ENCODE results near the gene AFAP1L2. TPM values are rescaled to one million over a fixed set of nuclear protein-coding genes. Genes with fewer than 3 reads are reported as not detected.

The AFAP1L2 gene
- total and polyA plus RNA-seq, 9 of the 15 experiments (the other 6 are each of a cell fraction or from before 2014, with no cell fraction given), result 0.07 TPM; not detected in 8

GRCh38 chr10:114262496-114262895, 141.8 kb downstream of the AFAP1L2 start:
- no peak overlapping the region for H2AFZ ChIP-seq (ENCODE audit: low read depth, low read length)
- FAIRE-seq (no peak), ATAC-seq (no peak), DNase-seq (ENCODE audit: extremely low read depth in 1 of 4, low spot score in 3 of 4) (no peak)
- whole genome bisulfite sequencing (ENCODE audit: insufficient coverage, low coverage, missing lambda C conversion rate), result 11% methylated on average over 4 of the region's 4 CpGs
- in situ Hi-C loops (cut with MboI), result no loop called here
- no peak overlapping the region for H3K4me2 ChIP-seq (ENCODE audit: insufficient read depth, low read length)
- H3K9me1 ChIP-seq (ENCODE audit: control insufficient read depth, insufficient read depth, low read length), result no peaks in the 10 kb centered on the region
- no peaks in the 10 kb centered on the region for H3K4me1 ChIP-seq (replicated peaks in 1 of 2; ENCODE audit: control insufficient read depth in 2 of 2, insufficient read depth in 2 of 2, low read length in 2 of 2)
- TF ChIP-seq HSF4 (CRISPR knock-in tag; IDR thresholded peaks at IDR 0.05; ENCODE audit: borderline replicate concordance) (no peak), IRF1 (CRISPR knock-in tag; IDR thresholded peaks at IDR 0.05; ENCODE audit: borderline replicate concordance) (no peak), ZNF764 (CRISPR knock-in tag; IDR thresholded peaks at IDR 0.05; ENCODE audit: low read depth) (no peak), FOXA1 (IDR thresholded peaks at IDR 0.05; ENCODE audit: borderline replicate concordance) (no peak), NFYB (IDR thresholded peaks at IDR 0.05; ENCODE audit: extremely low read depth, insufficient read length) (no peak), ZNF239 (CRISPR knock-in tag; IDR thresholded peaks at IDR 0.05) (no peak), CHD1 (IDR thresholded peaks at IDR 0.05; ENCODE audit: low read length) (no peak), DACH1 (IDR thresholded peaks at IDR 0.05; ENCODE audit: partially characterized antibody) (no peak), ZBTB26 (CRISPR knock-in tag; IDR thresholded peaks at IDR 0.05) (no peak), TCF7 (IDR thresholded peaks at IDR 0.05; ENCODE audit: borderline replicate concordance) (no peak), SMAD3 (CRISPR knock-in tag; conservative IDR thresholded peaks at IDR 0.05) (no peak), ZNF408 (CRISPR knock-in tag; IDR thresholded peaks at IDR 0.05; ENCODE audit: low read depth) (no peak), XRCC5 (IDR thresholded peaks at IDR 0.05; ENCODE audit: low read depth, low read length) (no peak), TBL1XR1 (IDR thresholded peaks at IDR 0.05; ENCODE audit: low read length in 2 of 2) (no peak), ZFP30 (CRISPR knock-in tag; IDR thresholded peaks at IDR 0.05; ENCODE audit: borderline replicate concordance) (no peak), FOXP1 (CRISPR knock-in tag; IDR thresholded peaks at IDR 0.05) (no peak), ZBED1 (IDR thresholded peaks at IDR 0.05) (no peak)
- no peaks in the 10 kb centered on the region for H3K36me3 ChIP-seq (ENCODE audit: control insufficient read depth, insufficient read depth, low read length)
- no peak overlapping the region for H3K4me3 ChIP-seq
- no peak overlapping the region for H3K9ac ChIP-seq (ENCODE audit: insufficient read depth in 1 of 2, low read depth in 2 of 2, low read length in 2 of 2)
- POLR2A ChIA-PET, result no interaction called here
- no peaks in the 10 kb centered on the region for H3K79me2 ChIP-seq (ENCODE audit: control insufficient read depth, insufficient read depth, low read length)
- no peaks in the 10 kb centered on the region for H3K27me3 ChIP-seq (ENCODE audit: control insufficient read depth in 2 of 2, insufficient read depth in 2 of 2, low read length in 2 of 2)
- no TSS peak for BruUV-seq (replicated peaks)
- no peaks in the 10 kb centered on the region for H4K20me1 ChIP-seq (replicated peaks; ENCODE audit: control insufficient read depth, insufficient read depth, low read length)
- intact Hi-C loops (cut with micrococcal nuclease), result no loop called here
- CTCF ChIA-PET (ENCODE audit: low intra/inter-chr PET ratio), result no interaction called here
- H3K9me3 ChIP-seq (replicated peaks; ENCODE audit: control insufficient read depth, insufficient read depth, low read depth, low read length), result no peaks in the 10 kb centered on the region
- no peak overlapping the region for H3K27ac ChIP-seq (ENCODE audit: extremely low read depth, low read depth, low read length)

Measured in K562 (cell line).